HG02970 (cell line): ENCODE results near the gene MRPL46.
"Not testable (repeated sequence)": the region's sequence is repeated elsewhere in the genome, so short reads cannot be mapped to it uniquely, and the experiment has no call there.

ENCODE experiments used
- ATAC-seq: cut with Tn5 transposase; IDR thresholded peaks from one replicate; pipeline ENCODE4 v1.9.1; 2021; ENCODE audit warnings: mild to moderate bottlenecking, moderate library complexity, moderate number of reproducible peaks; ENCODE audit not compliant: unreplicated experiment, low FRiP score

The MRPL46 gene

DNA sequence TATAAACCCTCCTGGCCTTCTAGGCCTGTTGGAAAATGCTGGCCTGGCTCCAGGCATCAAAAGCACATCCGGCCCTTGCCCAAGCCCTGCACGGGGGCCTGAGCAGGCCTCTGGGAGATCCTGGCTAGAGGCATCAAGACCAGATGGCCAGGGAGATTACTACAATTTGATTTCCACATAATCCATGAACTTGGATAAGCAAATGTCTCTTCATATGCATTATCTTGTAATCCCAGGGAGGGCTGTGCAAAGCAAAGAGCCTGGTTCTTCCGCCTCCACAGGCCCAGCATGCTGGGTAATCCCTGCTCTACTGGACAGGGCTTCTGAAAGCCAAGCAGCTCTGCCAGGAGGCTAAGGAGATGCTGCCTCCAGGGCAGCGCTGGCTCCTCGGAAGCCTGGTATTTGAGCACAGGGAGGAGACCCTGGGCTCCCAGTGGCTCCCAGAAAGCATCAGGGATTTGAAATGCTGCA lies 18.2 kb downstream of the MRPL46 start:
- ATAC-seq: no peak

DNA sequence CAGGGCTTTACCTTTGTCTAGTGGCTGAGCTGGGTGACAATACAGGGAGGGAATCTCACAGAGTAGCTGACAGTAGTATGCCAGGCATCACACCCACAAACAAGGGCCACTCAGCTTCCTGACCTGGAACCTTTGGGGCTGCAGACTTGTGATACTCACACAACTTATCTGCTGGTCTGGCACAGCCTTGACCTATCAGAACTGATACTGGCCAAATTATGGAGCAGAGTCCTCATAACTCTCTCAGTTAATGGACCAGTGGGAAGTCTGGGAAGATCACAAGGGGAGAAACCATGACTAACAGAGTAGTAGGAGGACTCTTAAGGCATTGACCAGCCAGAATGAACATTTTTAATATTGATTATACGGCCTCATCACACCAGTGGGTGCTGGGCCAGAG lies 19.4 kb downstream of the MRPL46 start:
- no peak for ATAC-seq

DNA sequence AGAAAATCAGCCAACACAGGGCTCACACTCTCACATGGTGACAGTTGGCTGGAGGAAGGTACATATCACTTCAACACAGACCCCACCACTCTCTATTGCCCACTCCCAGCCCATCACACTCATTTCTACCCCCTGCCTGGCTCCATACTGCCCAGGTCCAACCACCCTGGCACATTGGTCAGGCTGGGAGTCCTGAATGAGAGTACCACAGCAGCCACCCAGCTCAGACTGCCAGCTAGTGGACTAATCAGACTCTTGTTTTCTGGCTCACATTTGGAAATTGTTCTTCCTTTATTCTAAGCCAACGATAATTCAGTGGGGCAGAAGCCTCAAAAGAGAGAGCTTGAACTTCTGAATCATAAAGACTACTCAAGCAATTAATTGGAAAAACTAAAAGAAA lies 20.0 kb downstream of the MRPL46 start:
- no peak for ATAC-seq

DNA sequence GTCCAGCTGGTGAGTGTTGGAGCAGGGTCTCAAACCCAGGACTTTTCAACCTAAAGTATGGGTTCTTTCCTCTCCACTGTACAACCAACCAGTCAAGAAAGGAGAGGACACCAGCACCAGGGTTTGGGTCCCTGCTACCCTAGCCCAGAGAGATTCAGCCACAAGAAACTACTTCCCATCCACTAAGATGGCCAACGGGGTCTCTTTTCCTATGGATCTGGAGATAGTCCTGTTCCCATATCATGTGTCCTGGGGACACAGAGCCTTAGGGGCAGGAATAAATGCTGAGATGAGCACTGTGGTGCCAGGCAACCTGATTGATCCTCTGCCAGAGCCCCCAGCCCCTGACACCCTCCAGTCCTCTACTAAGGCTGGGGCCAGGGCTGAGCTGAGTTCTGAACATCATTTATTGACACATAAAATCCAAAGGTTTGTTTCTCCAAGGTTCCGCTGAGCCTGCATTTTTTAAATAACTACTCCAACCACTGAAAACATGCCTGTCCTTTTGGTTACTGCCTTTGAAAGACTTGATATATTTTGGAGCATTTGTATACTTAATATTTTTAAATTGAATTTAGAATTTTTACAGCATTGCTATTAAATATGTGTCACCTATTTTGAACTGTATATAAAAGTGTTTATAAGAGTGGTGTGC lies 26.0 kb downstream of the MRPL46 start:
- ATAC-seq: no peak

DNA sequence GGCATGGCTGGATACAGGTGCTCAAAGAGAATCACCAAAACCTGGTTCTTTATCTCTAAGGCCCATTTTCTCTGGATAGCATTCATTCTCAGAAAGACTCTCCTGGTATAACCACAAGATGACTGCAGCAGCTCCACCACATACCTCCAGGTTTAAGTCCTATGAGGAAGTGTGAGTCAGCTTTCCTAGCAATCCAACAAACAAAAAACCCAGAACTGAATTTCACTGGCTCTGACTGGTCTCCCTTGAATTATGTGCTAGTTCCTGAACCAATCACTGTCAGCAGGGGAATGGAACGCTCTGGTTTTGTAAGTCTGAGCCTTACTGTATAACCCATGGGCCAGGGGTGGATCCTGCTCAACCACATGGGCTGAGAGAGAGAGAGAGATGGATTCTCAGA lies 27.2 kb downstream of the MRPL46 start:
- no peak for ATAC-seq

DNA sequence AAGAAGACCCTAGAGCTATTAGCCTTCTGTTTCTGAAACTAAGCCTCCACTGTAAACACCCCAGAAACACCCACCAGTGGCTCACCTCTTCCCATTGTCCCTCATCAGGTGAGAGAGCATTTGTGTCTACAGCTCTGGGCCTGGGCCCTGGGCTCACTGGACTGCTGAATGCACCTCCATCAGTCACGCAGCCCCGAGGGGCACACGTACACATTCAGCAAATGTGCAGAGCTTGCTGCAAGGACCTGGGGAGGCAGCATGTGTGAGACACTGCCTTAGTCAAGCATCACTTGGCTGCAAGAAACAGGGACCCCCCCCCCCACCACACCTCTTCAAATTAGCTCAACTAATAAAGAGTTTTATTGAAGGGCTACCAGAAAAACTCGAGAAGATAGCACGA lies 29.0 kb downstream of the MRPL46 start:
- no peak for ATAC-seq

DNA sequence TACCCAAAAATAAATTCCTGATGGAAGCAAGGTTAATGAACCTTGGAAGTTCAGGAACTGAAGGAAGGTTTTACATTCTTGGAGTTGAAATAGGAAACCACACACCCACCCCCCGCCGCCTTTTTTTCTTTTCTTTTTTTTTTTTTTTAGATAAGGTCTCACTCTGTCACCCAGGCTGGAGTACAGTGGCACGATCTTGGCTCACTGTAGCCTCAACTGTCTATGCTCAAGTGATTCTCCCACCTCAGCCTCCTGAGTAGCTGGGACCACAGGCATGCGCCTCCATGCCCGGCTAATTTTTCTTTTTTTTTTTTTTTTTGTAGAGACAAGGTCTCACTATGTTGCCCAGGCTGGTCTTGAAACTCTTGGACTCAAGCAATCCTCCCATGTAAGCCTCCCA lies 33.1 kb downstream of the MRPL46 start:
- ATAC-seq: not testable (repeated sequence)

DNA sequence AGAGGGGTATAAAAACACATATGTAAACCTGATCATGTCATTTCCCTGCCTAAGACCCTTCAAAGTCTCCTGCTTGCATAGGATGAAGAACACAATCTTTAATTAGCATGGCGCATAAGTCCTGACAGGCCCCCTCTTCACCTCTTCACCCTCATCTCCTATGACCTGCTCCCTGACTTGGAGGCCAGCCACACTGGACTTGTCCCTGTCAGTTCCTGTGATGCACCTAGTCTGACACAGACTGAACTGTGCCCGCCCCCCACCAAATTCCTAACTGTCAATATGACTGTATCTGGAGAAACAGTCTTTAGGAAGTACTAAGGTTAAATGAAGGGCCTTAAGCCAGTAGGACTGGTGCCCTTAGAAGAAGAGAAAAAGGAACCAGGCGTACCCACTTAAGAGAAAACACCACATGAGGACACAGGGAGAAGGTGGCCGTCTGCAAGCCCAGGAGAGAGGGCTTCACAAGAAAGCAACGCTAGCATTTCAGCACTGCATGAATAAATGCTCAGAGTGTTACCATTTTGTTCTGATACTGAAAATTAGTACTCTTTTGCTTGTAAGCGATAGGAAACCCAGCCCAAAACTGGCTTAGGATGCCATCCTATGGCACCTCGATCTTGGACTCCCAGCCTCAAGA lies 34.0 kb downstream of the MRPL46 start:
- no peak for ATAC-seq

DNA sequence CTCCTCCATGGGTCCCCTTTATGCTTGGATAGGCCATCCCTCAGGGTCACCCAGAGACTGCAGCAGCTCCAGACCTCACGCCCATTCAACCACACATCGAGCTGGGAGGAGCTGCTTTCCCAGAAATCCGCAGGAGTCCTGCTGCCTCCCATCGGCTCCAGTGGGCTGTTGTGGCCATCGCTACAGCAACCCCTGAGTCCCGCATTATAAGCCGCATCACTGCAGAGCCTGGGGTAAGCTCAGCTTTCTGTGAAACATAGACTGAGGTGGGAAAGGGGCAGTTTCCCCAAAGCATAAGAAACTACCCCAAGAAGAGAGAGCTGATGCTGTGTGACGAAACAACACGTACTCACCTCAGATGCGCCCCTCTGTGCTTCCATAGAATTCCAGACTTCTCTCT lies 35.7 kb downstream of the MRPL46 start:
- no peak for ATAC-seq

DNA sequence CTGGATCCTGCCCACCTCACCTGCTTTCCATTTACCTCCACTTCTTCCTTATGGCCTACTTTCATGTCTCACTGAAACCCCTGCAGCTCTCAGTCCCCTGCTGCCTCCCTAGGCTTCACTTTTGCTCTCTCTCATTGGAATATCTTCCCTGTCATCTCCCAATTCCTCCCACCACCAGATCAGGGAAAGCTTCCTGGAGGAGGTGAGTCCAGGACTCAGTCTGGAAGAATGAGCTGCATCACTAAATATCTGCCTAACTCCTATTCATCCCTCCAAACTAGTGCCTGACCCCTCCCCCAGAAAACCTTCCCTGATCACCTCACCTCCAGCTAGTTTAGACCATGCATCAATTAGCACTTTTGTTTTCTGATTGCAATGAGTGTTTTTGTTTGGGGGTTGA lies 37.1 kb downstream of the MRPL46 start:
- no peak for ATAC-seq

DNA sequence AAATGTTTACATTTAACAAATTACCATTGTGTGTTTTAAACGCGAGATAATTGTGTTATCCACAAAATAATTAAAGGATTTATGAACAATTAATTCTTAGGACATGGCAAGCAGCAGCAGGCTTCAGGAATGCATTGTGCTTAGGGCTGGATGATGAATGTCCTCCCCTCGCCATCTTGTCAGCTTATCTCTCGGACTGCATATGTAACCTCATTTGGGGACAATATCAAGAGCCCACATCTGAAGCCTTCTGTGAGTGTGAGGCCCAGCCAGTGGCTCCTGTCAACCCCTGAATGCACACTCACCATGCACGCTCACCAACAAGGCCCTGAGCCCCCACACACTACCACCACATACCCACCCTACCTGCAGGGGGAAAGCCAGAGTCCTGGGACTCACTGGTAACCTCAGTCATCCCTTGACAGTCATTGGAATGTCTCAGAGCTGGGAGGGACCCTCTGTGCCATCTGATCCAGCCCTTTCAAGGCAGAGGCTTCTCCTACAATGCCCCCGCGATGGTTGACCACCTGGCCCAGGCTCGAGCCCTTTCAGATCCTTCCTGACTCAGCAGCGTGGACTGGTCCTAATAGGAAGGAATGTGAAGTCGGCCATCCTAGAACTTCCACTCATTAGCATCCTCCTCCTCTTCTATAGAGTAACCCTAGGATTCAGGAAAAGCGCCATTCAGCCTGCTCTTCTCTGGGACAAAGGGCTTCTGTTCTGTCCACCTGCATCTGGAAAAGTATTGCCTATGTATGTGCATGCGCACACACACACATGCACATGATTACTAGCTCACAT lies 38.2 kb downstream of the MRPL46 start:
- ATAC-seq: no peak

DNA sequence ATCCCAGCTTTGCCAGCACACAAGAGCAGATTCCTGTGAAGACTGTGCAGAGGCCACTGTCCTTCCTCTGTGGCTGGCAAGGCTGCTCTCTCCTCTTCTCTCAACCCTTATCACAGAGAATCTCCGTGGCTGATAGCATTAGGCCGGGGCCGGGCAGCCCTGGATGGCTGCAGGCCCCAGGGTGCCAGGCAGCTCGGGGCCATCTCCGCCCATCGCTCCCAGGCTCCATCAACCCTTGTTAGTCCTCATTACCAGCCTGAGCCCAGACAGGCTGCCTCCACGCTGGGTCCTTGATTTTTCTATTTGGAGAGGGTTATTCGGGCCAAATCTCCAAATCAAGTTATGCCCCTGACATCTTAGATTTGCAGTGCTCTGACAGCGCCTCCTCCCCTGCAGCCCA lies 39.1 kb downstream of the MRPL46 start:
- ATAC-seq: no peak

DNA sequence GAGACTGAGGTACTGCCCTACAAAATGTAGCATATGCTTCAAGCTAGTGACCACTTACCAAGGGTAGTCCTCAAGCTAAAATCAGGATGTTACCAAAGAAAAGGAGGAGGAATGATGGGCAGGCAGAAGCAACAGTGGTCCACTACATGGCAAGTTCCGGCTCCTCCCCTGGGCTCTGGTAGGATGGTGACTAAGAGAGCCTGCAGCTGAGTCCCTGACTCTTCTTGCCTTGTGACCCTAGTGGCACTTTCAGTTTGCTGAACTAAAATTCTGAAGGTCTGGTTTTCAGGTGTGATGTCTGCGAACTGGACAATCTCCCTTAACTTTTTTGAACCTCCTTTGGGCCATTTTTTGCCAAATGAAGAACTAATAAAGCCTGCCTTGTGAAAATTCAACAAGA lies 40.9 kb downstream of the MRPL46 start:
- no peak for ATAC-seq

DNA sequence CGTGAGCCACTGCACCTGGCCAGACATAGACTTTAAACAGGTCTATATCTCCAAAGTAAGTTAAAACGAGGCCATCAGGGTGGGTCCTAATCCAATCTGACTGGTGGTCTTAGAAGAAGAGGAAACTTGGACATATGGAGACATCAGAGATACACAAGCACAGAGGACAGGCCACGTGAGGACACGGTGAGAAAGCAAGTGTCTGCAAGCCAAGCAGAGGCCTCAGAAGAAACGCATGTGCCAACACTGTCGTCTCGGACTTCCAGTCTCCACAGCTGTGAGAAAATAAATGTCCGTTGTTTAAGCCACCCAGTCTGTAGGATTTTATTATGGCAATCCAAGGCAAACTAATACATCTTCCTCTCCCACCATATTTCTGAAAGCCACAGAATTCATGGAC lies 43.9 kb downstream of the MRPL46 start:
- no peak for ATAC-seq

DNA sequence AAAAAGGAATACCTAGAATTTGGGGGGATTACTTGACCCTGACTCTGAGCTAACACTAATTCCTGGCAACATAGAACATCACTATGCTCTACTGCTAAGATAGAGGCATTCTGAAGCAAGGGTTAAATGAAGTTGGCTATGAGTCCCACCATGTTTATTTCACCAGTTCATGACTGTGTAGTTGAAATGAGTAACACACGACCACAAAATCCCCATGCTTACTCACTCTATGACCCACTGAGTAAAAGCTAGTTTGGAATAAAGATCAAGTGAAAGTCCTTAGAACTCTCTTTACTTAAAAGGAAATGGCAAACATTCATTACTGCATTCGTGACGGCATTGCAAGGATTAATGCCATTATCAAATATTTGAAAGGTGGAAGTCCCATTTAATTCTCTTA lies 47.4 kb downstream of the MRPL46 start:
- no peak for ATAC-seq
